GM21825 (cell line): ENCODE data around the gene CBX8.

Source experiments
- ATAC-seq: cut with Tn5 transposase; IDR thresholded peaks from one replicate; pipeline ENCODE4 v1.9.1; 2021; ENCODE audit warnings: mild to moderate bottlenecking, moderate library complexity; ENCODE audit not compliant: unreplicated experiment

CBX8 gene

GRCh38 chr17:79835953-79836509, 39.2 kb upstream of the CBX8 start:
- ATAC-seq: no peak

- ATAC-seq: no peak
Measured at GRCh38 chr17:79835470-79835899, 38.6 kb upstream of the CBX8 start.

- no peak for ATAC-seq
Measured at GRCh38 chr17:79834565-79835469, 37.9 kb upstream of the CBX8 start.

GRCh38 chr17:79833744-79834564, 37.1 kb upstream of the CBX8 start:
- ATAC-seq: no peak

- ATAC-seq: no peak
Measured at GRCh38 chr17:79833110-79833450, 36.2 kb upstream of the CBX8 start.

- ATAC-seq: no peak
Measured at GRCh38 chr17:79832218-79833109, 35.6 kb upstream of the CBX8 start.

GRCh38 chr17:79831265-79832217, 34.7 kb upstream of the CBX8 start:
- no peak for ATAC-seq

- no peak for ATAC-seq
Measured at GRCh38 chr17:79830763-79831264, 33.9 kb upstream of the CBX8 start.

- ATAC-seq: no peak
Measured at GRCh38 chr17:79830303-79830702, 33.4 kb upstream of the CBX8 start.

GRCh38 chr17:79829457-79829856, 32.6 kb upstream of the CBX8 start:
- no peak for ATAC-seq

GRCh38 chr17:79829004-79829403, 32.1 kb upstream of the CBX8 start:
- no peak for ATAC-seq

- ATAC-seq: no peak
Measured at GRCh38 chr17:79826841-79827578, 30.1 kb upstream of the CBX8 start.

GRCh38 chr17:79826204-79826680, 29.4 kb upstream of the CBX8 start:
- no peak for ATAC-seq

- no peak for ATAC-seq
Measured at GRCh38 chr17:79825580-79825921, 28.7 kb upstream of the CBX8 start.

- ATAC-seq: no peak
Measured at GRCh38 chr17:79824893-79825579, 28.2 kb upstream of the CBX8 start.

GRCh38 chr17:79824234-79824633, 27.4 kb upstream of the CBX8 start:
- ATAC-seq: no peak

- ATAC-seq: no peak
Measured at GRCh38 chr17:79822583-79823124, 25.8 kb upstream of the CBX8 start.
